ENCODE results near the gene GABRB2.

- TF ChIP-seq CTCF (IDR thresholded peaks at IDR 0.05): no peak
- no peak for TF ChIP-seq ZFX (IDR thresholded peaks at IDR 0.05; ENCODE audit: borderline replicate concordance)
Observed at GRCh38 chr5:161301586-161301985, 244.9 kb downstream of the GABRB2 start.

All from 22Rv1 (cell line).